Stimulated activated CD4-positive, alpha-beta T cell treated with anti-CD3 and anti-CD28 coated beads, Interleukin-12 subunit alpha, Interleukin-12 subunit beta, amount 100 ng/mL, for 48 hours (primary cell): ENCODE measurements around the gene ALG10B.
"Not testable (repeated sequence)": the region's sequence is repeated elsewhere in the genome, so short reads cannot be mapped to it uniquely, and the experiment has no call there.

Source experiments
- DNase-seq, 3 donors: peaks; one replicate each; pipeline ENCODE4 v3.0.0-alpha.2; 2020; ENCODE audit warnings: low read depth in 2 of 3, low spot score in 1 of 3

The ALG10B gene, protein sequence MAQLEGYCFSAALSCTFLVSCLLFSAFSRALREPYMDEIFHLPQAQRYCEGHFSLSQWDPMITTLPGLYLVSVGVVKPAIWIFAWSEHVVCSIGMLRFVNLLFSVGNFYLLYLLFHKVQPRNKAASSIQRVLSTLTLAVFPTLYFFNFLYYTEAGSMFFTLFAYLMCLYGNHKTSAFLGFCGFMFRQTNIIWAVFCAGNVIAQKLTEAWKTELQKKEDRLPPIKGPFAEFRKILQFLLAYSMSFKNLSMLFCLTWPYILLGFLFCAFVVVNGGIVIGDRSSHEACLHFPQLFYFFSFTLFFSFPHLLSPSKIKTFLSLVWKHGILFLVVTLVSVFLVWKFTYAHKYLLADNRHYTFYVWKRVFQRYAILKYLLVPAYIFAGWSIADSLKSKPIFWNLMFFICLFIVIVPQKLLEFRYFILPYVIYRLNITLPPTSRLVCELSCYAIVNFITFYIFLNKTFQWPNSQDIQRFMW

DNA sequence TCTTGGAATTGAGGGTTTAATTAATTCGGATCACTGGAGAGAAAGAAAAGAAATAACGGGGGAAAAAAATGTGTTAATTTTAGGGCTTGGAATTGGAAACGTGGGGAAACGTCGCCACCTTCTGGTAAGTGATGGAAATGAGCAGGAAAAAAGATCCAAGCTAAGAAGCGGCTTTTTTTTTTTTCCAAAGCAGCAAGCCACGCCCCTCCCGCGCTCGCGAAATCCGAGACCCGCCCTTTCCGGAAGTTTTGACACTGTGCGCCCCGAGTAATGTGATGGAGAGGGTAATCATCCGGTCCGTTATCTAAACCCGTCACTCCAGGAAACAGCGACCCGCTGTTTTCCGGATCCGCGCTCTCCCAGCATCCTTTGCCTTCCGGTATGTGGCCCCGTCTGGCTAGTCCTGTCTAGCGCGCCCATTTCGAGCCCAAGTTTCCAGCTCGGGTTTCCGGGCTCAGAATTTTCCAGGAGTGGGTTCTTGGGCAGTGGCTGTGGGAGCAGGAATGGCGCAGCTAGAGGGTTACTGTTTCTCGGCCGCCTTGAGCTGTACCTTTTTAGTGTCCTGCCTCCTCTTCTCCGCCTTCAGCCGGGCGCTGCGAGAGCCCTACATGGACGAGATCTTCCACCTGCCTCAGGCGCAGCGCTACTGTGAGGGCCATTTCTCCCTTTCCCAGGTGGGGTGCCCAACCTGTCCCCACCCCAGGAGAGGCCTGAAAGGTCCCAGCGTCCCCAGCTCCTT lies at the start of gene ALG10B:
Gene ALG10B (plus strand): TSS at position 384 of the 739 bp plus-strand sequence. CDS start 120 bp downstream, at position 504.
- peak; percentile 84 to 87 (median 87) for DNase-seq

DNA sequence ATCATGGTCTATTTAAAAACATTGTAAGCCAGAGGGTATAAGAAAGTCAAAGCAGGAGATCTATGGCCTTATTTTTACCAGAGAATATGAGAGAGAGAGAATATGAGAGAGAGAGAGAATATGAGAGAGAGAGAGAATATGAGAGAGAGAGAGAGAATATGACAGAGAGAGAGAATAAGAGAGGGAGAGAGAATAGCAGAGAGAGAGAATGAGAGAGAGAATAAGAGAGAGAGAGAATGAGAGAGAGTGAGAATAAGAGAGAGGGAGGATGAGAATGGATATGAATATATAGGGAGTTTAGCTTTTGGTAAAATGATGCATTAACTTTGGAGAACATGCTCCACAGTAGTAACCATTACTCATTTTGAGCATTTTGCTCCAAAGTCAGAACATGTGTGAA lies 48.0 kb upstream of the ALG10B start:
- no peak for DNase-seq

DNA sequence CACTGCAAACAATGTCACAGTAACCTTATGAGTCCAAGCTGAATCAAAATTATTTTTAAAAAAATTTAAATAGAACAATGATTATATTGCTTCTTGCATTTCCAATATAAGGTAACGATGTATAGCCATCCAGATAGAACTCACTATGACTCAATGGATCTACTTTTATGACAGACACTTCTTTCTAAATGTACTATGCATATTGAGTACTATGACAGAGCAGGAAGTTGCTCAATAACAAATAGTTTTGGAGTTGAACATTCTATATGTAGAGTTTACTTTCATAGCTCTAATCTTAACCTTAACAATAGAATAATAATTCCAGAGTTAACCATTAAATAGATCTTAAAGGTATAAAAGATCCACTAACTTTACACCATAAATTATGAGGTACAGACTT lies 46.7 kb upstream of the ALG10B start:
- DNase-seq, result no peak

DNA sequence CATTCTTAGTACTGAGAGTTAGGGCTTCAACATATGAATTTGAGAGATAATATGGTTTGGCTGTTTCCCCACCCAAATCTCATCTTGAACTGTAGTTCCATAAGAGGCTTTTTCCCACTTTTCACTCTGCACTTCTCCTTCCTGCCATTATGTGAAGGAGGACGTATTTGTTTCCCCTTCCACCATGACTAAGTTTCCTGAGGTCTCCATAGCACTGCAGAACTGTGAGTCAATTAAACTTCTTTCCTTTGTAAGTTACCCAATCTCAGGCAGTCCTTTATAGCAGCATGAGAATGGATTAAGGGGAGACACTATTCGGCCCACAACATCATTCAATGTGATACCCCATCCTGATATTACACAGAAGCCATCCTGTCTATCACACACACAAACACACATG lies 36.8 kb upstream of the ALG10B start:
- DNase-seq, result no peak

DNA sequence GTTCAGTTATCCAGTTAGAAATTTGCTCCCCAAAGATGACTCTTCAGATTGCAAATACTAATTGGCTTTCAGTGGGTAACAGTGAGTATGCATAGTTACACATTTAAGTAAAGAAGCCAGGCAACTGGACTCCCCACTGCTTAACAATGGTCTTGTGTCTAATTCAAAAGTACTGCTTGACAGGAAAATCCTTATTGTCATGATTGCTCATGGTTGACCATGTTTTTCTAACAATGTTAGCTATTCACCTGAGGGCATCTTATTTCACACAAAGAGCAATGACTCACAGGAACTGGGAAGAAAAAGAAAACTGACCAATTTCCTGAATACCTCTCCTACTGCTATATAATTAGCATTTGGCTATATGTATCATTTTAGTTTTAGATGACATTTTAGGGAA lies 33.7 kb upstream of the ALG10B start:
- no peak for DNase-seq

DNA sequence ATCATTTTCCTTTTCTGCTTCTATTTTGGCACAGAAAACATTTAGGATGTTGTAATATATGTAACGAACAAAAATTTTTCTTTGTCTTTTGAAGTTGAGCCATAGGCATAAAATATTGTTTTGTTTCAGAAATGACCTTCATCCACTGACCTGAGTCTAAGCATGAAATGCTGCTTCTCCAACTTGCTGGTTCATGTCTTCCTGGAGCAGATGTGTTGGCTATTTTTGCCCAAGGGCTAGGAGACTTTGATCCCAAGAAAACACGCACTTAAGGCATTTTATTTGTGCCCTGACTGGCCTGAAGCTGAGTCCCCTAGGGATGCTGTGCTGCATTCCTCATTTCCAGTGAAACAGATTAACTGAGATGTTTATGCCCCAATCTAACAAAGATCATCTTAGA lies 27.2 kb upstream of the ALG10B start:
- no peak for DNase-seq

DNA sequence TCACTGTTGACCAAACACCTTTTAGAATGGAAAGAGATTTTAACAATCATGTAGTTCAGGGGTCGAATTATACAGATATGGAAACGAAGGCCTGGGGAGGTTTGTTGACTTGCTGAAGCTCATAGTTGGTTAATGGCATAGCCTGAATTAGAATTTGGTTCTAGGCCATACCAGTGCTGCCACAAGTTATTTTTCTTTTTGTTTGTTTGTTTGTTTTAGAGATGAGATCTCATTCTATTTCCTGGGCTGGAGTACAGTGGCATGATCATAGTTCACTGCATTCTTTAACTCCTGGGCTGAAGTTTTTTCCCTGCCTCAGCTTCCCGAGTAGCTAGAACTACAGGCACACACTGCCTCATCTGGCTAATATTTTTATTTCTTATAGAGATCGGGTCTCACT lies 25.4 kb upstream of the ALG10B start:
- no peak for DNase-seq

DNA sequence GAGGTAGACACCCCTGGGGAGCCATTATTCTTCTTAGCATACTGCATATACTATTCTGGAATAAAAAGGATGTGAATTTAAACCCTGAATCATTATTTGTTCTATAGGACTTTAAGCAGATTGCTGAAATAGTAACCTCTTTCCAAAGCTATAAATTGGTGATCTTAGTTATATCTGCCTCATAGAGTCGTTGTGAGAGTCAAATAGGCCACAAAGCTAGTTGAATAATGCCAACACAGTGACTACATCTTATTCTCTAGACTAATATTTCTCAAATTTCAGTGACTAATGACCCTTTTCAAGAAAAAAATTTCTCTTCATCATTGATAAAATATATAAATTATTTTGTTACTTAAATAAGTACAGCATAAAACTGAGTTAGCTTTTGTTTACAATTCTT lies 13.6 kb upstream of the ALG10B start:
- not testable (repeated sequence) for DNase-seq

DNA sequence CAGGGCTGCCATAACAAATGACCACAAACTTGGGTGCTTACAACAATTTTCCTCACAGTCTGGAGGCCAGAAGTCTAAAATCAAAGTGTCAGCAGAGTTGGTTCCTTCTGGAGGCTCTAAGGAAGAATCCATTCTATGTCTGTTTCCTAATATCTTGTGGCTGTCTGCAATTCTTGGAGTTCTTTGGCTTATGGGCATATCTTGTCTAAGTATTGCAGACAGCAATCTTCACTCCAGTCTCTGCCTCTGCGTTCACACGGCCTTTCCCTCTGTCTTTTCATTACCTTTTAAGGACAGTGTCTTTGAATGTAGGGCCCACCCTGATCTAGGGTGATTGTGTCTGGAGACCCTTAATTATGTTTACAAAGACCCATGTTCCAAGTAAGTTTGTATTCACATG lies 5.4 kb downstream of the ALG10B start:
- DNase-seq, result not testable (repeated sequence)

DNA sequence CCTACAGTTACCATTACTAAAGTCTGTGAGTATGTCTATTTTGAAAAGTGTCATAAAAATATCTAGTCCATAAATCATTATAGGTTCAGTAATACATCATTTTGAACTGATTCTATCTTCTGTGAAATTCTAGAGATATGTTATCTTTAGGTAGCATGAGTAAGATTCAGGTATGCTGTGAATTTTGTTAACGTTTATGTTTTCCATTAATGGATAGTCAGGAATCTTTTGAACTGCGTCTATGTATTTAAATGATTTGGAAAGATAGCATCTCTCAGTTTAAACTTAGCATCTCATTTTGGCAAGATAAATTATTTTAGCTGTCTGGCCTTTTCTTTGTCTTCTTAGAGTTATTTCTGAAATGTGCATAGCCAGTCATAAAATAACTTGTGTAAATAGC lies 8.3 kb downstream of the ALG10B start:
- no peak for DNase-seq

DNA sequence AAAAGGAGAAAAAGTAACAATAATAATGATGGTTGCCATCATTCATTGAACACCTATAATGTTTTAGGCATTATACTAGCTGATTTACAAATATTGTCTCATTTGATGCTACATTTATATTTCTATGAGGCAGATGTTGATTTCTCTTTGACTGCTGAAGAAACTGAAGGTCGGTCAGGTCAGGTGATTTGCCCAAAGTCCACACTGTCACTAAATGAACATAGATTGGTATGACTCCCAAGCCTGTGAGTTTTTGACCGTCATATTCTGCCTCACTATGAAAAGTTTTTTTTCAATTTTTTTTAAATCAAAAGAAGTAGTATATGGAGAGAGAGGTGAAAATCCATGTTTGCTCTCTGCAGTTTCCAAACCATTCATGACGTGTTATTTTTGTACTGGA lies 10.8 kb downstream of the ALG10B start:
- no peak for DNase-seq

DNA sequence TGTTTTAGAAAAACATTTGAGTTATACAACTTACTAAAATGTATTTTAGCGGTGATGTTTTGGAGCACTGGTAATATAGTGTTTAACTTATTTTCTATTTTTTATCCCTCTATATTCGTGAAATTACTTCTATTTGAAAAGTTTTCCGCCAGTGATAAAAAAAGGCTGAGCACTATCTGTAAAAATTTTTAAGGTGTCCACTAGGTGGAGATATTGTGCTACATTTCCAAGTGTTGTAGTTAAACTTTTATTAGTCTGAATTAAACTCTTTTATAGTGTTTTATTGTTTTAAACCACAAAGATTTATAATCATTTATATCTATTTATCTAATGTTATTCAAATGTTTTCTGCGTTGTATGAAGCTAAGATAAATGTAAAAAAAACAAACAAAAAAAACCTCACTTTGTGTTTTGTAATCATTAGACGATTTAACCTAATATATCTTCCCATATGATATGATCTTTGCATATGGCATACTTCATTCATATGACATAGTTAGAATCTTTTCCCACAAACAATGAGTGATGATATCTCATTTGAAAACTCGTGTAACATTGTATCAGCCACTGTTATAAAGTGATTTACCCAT lies 11.8 kb downstream of the ALG10B start:
- no peak for DNase-seq

DNA sequence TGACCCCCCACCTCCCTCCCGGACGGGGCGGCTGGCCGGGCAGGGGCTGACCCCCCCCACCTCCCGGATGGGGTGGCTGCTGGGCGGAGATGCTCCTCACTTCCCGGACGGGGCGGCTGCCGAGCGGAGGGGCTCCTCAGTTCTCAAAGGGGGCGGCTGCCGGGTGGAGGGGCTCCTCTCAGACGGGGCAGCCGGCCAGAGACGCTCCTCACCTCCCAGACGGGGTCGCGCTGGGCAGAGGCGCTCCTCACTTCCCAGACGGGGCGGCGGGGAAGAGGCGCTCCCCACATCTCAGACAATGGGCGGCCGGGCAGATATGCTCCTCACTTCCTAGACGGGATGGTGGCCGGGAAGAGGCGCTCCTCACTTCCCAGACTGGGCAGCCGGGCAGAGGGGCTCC lies 13.8 kb downstream of the ALG10B start:
- not testable (repeated sequence) for DNase-seq

DNA sequence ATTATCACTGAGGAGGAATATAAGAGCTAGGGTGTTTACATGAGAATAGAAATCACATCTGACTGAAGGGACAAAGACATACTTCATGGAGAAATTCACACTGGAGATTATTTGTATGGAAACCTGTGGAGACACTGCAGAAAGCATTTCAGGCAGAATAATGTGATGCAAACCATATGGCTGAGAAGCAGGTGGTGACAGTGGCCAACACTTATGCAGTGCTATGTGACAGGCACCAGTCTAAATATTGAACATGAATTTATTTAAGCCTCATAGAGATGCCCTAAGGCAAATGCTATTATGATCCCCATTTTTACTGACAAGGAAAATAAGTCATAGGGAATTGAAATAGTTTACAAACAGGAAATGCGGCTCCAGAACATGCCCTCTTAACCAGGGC lies 16.2 kb downstream of the ALG10B start:
- DNase-seq, result no peak

DNA sequence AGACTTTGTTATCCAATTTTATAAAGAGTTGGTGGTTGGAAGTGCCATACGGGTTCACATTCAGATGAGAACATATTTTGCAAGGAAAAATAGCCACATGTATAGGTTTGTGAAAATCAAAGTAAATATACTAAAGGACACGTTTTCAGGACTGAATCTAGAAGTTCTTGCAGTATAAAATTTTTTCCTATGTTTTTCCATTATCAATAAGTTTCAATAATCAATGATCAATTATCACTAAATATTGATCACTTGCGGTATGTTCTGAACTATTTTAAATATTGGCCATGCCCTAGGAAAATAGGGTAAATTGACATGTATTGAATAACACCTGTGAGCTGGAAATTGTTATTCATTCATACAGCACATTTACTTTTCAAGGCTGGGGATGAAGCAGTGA lies 25.9 kb downstream of the ALG10B start:
- DNase-seq, result no peak

DNA sequence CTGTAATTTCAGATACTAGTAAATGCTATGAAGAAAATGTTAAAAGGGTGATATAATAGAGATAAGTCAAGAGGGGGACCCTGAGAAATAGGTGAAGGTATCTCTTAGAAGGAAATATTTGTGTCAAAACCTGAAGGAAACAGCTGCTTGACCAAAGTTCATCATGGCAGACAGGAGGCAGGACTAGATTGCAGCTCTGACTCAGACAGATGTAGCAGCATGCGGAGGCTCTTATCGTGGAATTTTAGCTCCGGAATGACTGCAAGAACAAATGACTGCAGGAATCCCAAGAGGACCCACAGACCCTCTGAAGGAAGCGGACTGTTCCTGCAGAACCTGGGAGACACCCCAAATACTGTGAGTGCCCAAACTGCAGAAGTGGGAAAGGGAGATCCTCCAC lies 26.7 kb downstream of the ALG10B start:
- DNase-seq, result not testable (repeated sequence)

DNA sequence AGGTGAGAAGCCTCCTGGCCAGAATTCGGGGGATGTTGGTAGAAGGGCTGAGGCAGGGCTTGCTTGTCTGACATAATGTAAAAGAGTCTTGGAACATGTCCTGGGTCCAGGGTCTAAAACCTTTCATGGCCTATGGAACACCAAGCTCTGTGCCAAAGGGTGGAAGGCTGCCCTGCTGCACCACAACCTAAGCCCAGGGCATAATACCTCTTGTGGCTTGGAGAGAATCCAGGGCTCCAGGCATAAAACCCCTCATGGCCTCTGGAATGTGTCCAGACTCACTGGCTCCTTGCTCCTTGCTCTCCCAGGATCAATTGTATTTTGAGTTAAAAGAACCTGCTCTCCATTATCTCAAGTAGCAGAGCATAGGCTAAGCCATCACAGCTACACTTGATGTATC lies 27.3 kb downstream of the ALG10B start:
- DNase-seq, result not testable (repeated sequence)

DNA sequence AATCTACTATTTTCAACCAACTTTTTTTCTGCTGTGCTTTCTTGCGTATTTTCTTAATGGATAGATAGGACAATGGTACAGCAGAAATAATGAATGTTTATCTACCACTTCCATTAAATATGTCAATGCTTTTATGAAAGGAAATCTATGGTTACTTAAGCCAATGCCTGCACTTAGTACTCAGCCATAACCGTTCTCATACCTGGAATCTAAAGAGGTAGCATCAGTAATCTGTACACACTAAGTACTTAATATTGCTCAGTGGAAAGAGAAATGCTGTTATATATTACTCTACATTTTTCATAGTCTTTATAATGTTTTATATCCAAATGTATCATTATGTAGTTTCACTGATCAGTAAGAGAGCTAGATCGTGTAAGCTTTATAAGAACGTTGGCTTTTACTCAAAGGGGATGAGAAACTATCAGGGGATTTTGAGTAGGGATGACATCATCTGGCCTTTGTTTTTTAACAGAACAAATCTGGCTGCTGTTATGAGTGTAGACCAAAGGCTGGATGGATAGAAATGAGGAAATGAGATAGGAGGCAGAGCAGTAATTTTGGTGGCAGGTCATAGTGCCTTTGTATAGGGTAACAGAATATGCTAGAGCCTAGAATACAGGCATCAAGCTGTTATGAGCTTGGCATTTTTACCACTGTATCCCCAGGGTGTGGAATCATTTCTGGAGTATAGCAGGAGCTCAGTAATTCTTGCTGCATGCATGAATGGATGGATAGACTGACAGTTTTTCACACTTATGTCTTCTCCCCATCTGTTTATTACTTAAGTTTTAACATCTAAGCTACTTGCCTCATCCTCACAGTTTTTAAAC lies 34.0 kb downstream of the ALG10B start:
- DNase-seq, result no peak

DNA sequence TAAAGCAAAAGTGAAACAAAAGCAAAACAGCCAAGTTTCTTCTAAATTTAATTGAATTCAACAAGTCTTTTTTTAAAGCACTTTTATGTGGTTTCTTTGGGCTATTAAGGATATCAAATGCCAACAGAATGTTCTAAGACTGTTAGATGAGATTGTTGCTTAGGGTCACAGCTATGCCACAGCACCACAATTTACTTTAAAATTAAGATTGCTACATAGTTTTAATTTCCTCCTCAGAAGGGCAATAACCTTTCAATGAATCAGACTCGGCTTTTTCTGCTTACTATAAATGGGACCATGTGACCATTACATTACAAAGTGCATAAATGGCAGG lies 34.6 kb downstream of the ALG10B start:
- DNase-seq, result not testable (repeated sequence)

DNA sequence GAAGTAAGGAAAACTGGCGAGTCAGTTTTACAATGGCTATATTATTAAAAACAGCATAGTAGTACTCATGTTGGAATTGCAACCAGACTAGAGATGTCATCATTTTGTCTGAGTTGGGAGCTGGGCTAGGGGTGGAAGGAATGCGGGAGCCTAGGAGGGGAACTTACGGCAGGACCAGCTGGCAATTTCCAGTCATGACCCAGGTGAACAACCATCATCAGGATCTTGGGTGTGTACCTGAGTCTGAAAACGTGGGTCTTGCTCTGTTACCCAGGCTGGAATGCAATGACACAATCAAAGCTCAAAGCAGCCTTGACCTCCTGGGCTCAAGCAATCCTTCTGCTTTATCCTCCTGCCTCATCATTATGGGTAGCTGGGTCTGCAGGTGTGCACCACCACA lies 50.9 kb downstream of the ALG10B start:
- DNase-seq, result no peak

DNA sequence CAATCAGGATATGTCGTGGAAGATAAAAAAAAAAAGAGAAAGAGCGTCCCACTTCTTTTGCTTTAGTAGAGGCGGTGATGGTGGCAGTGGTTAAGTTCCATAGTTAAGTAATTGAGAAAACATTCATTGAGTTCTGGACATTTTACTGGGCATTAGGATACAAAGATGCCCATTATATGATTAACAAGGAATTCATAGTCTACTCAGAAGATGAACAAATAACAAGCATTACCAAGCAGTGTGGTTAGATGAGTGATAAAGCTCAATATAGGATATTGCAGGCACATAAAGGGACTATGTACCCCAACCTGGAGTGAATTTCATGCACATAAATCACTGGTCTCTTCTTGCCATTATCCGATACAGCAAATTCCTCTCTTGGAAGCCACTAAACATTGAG lies 53.7 kb downstream of the ALG10B start:
- DNase-seq, result no peak
